ENCODE results near the gene IFI27L2.

Gene IFI27L2

DNA sequence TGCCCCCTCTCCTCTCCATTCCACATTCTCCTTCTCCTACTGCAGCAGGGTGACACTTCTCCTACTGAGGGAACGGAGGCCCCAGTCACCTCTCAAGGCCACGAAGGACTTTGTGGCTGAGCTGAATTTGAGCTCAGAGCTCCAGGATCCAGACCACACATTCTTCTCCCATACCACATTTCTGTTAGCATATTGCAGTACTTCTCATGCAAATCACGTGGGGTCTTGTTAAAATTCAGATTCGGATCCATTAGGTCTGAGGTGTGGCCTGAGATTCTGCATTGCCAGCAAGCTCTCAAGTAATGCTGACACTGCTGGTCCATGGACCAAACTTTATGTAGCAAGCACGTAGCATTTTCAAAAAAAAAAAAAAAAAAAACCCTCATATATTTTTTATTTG is 9.6 kb upstream of the IFI27L2 start:
- Mint-ChIP-seq H3K27ac (no peak overlapping the region), H3K9me3 (peaks cover 5% of the 10 kb centered on the region), H3K27me3 (peaks cover 11% of the 10 kb centered on the region), H3K36me3 (ENCODE audit: low read depth) (no peaks in the 10 kb centered on the region), H3K4me1 (ENCODE audit: low read depth) (peaks cover 5% of the 10 kb centered on the region), H3K4me3 (no peak overlapping the region)
- no peak for DNase-seq

DNA sequence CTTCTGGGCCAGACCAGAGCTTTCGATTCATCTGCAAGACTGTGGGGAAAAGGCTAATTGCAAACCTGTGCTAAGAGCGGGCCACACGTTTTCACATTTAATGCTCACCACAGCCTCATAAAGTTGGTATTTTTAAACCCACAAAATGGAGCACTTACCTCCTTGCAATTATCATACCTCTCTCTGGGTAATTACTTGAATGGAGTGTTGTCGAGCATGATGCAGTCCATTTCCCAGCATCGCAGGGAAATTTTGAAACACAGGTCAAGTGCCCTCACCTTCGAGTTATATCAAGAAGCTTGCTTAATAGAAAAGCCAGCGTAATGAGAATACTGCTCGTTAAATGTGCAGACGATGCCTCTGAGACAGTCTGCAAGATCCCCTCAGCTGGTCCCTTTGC is 8.8 kb upstream of the IFI27L2 start:
- peaks cover 5% of the 10 kb centered on the region for H3K9me3 Mint-ChIP-seq
- no peak overlapping the region for H3K4me3 Mint-ChIP-seq
- H3K36me3 Mint-ChIP-seq (ENCODE audit: low read depth), result no peaks in the 10 kb centered on the region
- no peak for DNase-seq
- H3K4me1 Mint-ChIP-seq (ENCODE audit: low read depth), result peaks cover 5% of the 10 kb centered on the region
- H3K27me3 Mint-ChIP-seq, result peaks cover 11% of the 10 kb centered on the region
- H3K27ac Mint-ChIP-seq, result no peak overlapping the region

DNA sequence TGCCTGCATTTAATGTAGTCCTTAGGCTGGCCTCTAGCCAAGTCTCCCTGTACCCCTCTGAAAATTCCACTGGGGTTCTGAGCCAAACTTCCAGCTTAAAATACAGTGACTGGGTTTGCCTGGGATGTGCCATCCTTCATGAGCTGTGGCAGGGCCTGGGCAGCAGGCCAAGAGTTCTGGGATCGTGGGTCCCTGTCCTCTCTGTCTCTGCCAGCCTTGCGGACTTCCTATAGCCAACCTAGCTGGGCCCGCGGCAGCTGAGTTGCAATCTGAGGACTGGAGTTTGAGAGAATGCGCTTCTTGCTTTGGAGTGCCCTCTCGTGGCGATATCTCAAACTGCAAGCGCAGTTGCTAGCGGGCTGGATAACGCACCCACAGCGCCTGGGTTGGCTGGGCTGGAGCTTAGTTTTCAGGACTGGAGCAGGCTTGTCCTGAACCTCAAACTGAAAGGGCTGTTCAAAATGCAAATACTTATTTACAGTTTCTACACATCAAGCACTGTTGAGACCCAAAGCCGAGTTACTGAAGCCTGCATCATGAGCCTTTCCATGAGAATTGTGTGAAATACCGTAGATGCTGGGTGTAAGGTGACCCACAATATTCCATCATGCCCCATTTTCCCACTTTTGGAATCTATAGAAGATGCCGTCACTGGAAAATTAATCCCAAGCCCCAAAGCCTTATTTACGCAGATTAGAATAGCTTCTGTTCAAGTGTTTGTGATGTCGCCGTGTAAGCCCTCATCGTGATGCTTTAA is 7.3 kb upstream of the IFI27L2 start:
- DNase-seq, result peak; percentile 92
- Mint-ChIP-seq H3K27ac (no peak overlapping the region), H3K9me3 (peaks cover 5% of the 10 kb centered on the region), H3K27me3 (peaks cover 11% of the 10 kb centered on the region), H3K4me3 (no peak overlapping the region), H3K4me1 (ENCODE audit: low read depth) (peaks cover 8% of the 10 kb centered on the region), H3K36me3 (ENCODE audit: low read depth) (no peaks in the 10 kb centered on the region)

DNA sequence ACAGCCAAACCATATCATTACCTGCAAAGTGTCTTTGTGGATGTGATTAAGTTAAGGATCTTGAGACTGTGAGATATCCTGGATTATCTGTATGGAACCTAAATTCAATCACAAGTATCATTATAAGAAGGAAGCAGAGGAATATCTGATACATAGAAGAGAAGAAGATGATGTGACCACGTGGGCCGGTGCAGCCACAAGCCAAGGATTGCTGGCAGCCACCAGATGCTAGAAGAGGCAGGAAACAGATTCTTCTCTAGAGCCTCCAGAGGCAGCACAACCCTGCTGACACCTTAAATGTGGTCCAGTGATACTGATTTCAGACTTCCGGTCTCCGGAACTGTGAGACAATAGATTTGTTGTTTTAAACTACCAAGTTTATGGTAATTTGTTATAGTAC is 6.1 kb upstream of the IFI27L2 start:
- Mint-ChIP-seq H3K4me3 (no peak overlapping the region), H3K27me3 (peaks cover 11% of the 10 kb centered on the region), H3K4me1 (ENCODE audit: low read depth) (peaks cover 8% of the 10 kb centered on the region), H3K36me3 (ENCODE audit: low read depth) (no peaks in the 10 kb centered on the region), H3K9me3 (peaks cover 5% of the 10 kb centered on the region), H3K27ac (no peak overlapping the region)
- DNase-seq, result no peak

DNA sequence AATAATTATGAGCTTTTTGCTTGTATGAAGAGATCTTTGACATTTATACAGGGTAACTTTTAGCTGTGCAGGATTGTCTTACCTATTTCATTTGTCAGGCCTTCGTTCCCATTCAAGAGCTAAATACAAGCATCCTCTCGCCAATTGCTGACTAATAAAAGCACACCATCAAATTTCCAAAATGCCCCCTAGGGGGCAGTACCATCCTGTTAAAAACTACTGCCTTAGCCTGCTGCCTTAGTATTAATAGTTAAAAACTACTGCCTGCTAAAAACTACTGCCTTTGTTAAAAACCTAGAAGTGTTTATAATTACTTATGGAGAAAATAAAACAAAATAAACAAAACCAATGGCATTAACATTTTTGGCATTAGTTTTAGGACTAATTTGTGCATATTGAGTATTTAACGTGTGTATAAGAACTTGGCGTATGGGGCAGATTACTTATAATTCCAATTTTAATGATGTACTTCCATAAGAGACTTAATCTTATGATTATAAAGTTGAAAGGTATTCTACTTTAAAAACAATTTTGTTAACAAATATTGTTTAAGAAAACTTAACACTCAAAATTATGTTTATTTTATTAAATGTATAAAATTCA is 3.0 kb upstream of the IFI27L2 start:
- H3K27ac Mint-ChIP-seq, result no peak overlapping the region
- H3K4me3 Mint-ChIP-seq, result no peak overlapping the region
- H3K27me3 Mint-ChIP-seq, result peaks cover 13% of the 10 kb centered on the region
- H3K36me3 Mint-ChIP-seq (ENCODE audit: low read depth), result no peaks in the 10 kb centered on the region
- no peak for DNase-seq
- peaks cover 24% of the 10 kb centered on the region for H3K4me1 Mint-ChIP-seq (ENCODE audit: low read depth)
- H3K9me3 Mint-ChIP-seq, result peaks cover 5% of the 10 kb centered on the region

DNA sequence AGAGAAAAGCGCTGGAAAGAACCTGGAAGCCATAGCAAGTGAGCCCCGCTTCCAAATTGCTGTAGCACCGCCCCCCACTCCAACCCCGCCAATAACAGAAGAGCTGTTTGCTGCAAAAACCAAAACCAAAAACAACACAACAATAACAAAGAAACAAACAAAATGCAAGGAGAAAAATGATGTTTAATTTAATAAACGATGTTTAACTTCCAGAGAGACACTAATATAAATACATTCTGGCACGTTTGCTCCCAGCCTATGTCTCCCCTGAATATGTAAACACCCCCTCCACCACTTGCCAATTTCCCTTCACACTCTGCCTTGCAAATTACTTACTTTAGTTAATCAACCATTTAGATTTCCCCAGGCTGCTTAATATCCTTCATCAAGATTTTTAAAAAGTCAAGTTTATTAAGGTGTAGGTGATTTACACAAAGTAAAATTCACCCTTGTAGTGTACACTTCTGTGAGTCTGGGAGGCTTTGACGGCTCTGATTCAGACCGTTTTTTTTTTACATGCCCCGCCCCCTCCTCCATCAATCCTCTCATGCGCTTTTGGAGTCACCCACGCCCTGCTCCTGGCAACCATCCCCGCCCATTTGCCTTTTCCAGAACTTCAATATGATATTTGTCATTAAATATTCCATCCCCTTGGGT is 482 bp upstream of the IFI27L2 start:
- Mint-ChIP-seq H3K9me3 (no peaks in the 10 kb centered on the region), H3K27ac (no peak overlapping the region), H3K4me1 (ENCODE audit: low read depth) (peaks cover 19% of the 10 kb centered on the region), H3K27me3 (peaks cover 3% of the 10 kb centered on the region), H3K4me3 (peak overlapping the region; percentile 79), H3K36me3 (ENCODE audit: low read depth) (no peaks in the 10 kb centered on the region)
- no peak for DNase-seq

DNA sequence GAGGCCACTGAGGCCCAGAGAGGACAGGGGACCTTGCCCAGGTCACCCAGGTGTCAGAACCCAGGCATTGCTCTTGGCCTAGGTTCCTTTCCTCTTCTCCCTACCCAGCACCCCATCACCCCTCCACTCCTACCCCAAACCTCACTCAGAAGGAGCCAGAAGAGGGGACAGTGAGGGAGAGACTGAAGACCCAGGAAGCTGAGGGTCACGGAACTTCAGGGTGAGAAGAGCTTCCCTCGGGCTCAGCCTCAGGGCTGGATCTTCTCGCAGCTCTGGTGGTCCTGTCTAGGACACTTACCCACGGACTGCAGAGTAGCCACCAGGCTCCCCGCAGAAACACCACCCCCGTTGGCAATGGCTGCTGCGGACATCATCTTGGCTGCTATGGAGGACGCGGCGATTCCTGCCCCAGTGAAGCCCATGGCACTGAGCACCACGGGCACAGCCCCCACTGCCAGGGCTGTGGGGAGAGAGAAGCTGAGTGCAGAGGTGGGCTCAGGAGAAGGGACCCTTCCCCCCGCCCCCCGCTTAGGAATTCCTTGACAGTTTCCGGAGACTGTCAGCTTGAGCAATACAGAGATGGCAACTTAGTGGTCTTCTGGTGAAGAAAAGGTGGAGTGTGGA is 1.1 kb downstream of the IFI27L2 start:
- Mint-ChIP-seq H3K36me3 (ENCODE audit: low read depth) (no peaks in the 10 kb centered on the region), H3K4me1 (ENCODE audit: low read depth) (peaks cover 19% of the 10 kb centered on the region), H3K27me3 (peaks cover 3% of the 10 kb centered on the region), H3K9me3 (no peaks in the 10 kb centered on the region), H3K27ac (peak overlapping the region; percentile 68), H3K4me3 (peak overlapping the region; percentile 79)
- DNase-seq, result peak; percentile 20

DNA sequence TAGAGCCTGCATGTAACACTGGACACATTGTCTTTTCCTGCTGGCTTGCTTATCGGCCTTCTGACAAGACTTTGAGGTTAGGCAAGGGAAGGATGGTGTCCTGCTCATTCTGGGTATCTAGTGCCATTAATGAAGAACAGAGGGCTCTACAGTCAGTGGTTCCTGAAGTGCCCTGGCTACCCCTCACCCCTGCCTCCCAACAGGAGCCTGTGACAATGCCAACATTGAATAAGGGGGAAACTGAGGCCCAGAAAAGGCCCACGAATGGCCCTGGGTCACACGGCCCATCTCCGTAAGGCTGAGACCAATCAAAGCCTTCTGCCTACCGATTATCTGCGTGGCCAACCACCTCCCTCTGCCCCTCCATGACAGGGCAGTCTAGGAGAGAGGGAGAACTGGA is 2.1 kb downstream of the IFI27L2 start:
- H3K9me3 Mint-ChIP-seq, result no peaks in the 10 kb centered on the region
- no peak overlapping the region for H3K27ac Mint-ChIP-seq
- peaks cover 19% of the 10 kb centered on the region for H3K4me1 Mint-ChIP-seq (ENCODE audit: low read depth)
- H3K27me3 Mint-ChIP-seq, result peaks cover 3% of the 10 kb centered on the region
- DNase-seq, result peak; percentile 6
- no peaks in the 10 kb centered on the region for H3K36me3 Mint-ChIP-seq (ENCODE audit: low read depth)
- H3K4me3 Mint-ChIP-seq, result no peak overlapping the region

DNA sequence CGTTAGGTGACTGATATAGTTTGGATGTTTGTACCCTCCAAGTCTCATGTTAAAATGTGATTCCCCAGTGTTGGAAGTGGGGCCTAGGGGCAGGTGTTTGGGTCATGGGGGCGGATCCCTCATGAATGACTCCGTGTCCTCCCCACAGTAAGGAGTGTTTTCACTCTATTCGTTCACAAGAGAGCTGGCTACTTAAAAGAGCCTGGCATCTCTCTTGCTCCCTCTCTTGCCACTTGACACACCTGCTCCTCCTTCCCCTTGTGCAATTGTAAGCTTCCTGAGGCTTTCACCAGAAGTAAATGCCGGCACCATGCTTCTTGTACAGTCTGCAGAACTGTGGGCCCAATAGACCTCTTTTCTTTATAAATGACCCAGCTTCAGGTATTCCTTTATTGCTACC is 2.6 kb downstream of the IFI27L2 start:
- peak; percentile 9 for DNase-seq
- Mint-ChIP-seq H3K4me1 (ENCODE audit: low read depth) (peaks cover 16% of the 10 kb centered on the region), H3K9me3 (no peaks in the 10 kb centered on the region), H3K27me3 (peaks cover 3% of the 10 kb centered on the region), H3K27ac (no peak overlapping the region), H3K36me3 (ENCODE audit: low read depth) (no peaks in the 10 kb centered on the region), H3K4me3 (no peak overlapping the region)

DNA sequence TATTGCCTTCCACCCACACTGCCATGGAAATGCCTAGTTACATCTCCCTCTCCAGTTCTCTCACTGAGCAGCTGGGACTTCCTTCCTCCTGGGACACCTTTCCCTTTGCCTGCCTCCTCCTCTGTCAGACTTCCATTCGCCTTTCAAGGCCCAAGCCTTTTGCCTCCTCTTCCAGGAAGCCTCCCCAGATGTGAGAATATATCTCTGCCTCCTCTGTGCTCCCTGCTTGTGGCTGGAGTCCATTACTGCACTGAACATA is 3.1 kb downstream of the IFI27L2 start:
- no peaks in the 10 kb centered on the region for H3K36me3 Mint-ChIP-seq (ENCODE audit: low read depth)
- H3K9me3 Mint-ChIP-seq, result no peaks in the 10 kb centered on the region
- DNase-seq, result no peak
- peaks cover 16% of the 10 kb centered on the region for H3K4me1 Mint-ChIP-seq (ENCODE audit: low read depth)
- peaks cover 3% of the 10 kb centered on the region for H3K27me3 Mint-ChIP-seq
- H3K27ac Mint-ChIP-seq, result no peak overlapping the region
- no peak overlapping the region for H3K4me3 Mint-ChIP-seq

DNA sequence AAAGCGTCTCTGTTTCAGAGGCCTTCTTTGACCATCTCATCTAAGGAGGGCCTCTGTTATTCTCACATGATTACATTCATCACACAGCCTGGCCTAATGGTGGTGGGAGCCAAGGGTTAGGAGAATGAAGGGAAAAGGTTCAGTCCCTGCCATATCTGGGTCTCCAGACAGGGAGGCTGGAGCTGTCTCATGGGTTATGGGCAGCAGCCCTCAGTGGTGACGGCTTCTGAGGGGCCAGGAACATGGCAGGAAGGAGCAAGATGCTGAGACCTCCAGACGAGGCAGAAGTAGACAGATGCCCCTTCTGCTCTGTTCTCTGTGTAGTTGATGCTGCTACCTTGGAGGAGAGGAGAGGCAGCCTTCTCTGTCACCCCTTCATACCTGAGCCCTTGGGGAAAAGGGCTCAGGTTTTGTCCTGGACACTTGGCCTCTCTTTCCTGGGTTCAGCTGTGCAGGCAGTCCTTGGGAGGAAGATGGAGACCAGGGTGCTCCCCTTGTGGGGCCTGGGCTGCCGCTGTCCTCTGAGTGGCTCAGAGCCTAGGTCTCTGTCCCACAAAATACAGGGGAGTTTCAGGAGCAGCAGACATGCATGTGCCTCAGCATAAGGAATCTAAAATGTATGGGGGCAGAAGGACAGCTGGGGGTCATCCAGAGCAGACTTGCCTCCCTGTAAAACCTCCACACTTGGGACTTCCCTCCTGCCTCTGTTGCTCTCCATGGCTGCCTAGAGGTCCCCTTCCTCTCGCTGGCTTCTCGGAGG is 3.6 kb downstream of the IFI27L2 start:
- Mint-ChIP-seq H3K9me3 (peaks cover 3% of the 10 kb centered on the region), H3K36me3 (ENCODE audit: low read depth) (no peaks in the 10 kb centered on the region), H3K4me3 (no peak overlapping the region), H3K4me1 (ENCODE audit: low read depth) (peaks cover 16% of the 10 kb centered on the region), H3K27ac (no peak overlapping the region), H3K27me3 (peaks cover 6% of the 10 kb centered on the region)
- DNase-seq, result peak; percentile 11

DNA sequence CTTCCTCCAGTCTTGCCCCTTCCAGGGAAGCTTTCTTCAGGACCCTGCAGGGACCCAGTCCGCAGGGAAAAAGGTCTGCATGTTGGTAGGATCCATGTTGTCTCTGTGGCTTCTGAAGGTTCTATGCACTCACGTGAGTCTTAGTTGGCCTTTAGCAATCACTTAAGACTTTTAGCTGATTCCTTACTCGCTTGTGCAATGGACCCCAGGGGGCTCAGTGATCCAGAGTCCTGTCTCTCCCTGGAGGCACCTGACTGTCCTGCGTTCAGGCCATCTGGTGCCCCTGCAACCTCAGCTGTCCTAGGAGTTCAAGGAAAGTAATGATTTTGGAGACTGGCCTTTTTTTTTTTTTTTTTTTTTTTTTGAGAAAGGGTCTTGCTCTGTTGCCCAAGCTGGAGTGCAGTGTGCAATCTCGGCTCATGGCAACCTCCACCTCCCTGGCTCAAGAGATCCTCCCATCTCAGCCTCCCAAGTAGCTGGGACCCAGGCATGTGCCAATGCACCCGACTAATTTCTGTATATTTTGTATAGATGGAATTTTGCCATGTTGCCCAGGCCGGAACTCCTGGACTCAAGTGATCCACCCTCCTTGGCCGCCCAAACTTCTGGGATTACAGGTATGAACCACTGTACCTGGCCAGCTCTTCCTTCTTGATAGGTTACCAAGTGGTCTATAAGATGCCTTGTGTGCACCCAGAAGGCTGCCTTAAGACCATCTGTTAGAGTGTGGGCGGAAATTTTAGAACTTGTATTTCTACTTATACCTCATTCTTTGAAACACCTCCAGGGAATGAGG is 4.6 kb downstream of the IFI27L2 start:
- H3K27me3 Mint-ChIP-seq, result peaks cover 8% of the 10 kb centered on the region
- no peaks in the 10 kb centered on the region for H3K36me3 Mint-ChIP-seq (ENCODE audit: low read depth)
- H3K9me3 Mint-ChIP-seq, result peaks cover 10% of the 10 kb centered on the region
- H3K4me1 Mint-ChIP-seq (ENCODE audit: low read depth), result peaks cover 9% of the 10 kb centered on the region
- peak; percentile 11 for DNase-seq
- H3K4me3 Mint-ChIP-seq, result no peak overlapping the region
- H3K27ac Mint-ChIP-seq, result no peak overlapping the region

DNA sequence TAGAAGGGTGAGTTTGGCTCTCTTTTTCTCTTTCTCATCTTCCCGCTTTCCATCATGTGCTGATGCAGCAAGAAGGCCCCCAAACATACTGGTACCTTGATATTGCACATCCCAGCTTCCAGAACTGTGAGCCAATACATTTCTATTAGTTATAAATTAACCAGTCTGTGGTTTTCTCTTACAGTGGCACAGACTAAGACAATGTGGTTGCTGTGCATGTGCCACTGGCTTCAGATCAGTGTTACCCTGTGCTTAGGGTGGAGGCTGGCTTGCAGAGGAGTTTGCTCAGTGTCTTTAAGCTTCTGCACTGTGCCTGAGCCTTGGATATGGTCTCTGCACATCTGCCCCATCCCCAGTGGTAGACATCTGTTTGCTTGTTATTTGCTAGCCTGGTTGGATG is 5.5 kb downstream of the IFI27L2 start:
- no peak for DNase-seq
- H3K27ac Mint-ChIP-seq, result no peak overlapping the region
- H3K9me3 Mint-ChIP-seq, result peaks cover 10% of the 10 kb centered on the region
- H3K27me3 Mint-ChIP-seq, result peaks cover 8% of the 10 kb centered on the region
- H3K4me1 Mint-ChIP-seq (ENCODE audit: low read depth), result peaks cover 6% of the 10 kb centered on the region
- H3K4me3 Mint-ChIP-seq, result no peak overlapping the region
- no peaks in the 10 kb centered on the region for H3K36me3 Mint-ChIP-seq (ENCODE audit: low read depth)

DNA sequence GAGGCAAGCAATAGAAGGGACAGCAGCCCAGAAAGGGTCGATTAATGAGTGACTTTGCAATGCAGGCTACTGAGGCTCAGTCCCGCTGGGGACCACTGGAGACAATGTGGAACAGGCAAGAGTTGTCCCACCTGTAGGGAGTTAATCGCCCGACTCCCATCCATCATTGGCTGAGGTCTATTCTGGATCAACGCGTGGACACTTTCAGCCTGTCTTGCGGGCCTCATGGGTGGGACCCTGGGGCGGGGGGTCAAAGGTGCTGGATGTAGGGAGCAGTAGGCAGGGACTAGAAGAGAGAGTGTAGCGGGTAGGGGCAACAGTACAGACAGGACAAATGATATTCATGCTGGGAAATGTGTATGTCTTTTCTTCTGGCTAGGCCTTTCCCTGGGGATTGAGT is 6.1 kb downstream of the IFI27L2 start:
- H3K27ac Mint-ChIP-seq, result no peak overlapping the region
- H3K9me3 Mint-ChIP-seq, result peaks cover 10% of the 10 kb centered on the region
- peaks cover 8% of the 10 kb centered on the region for H3K27me3 Mint-ChIP-seq
- peak; percentile 20 for DNase-seq
- H3K4me3 Mint-ChIP-seq, result no peak overlapping the region
- H3K36me3 Mint-ChIP-seq (ENCODE audit: low read depth), result no peaks in the 10 kb centered on the region
- no peaks in the 10 kb centered on the region for H3K4me1 Mint-ChIP-seq (ENCODE audit: low read depth)

All from activated T-cell treated with anti-CD3 and anti-CD28 coated beads, Interleukin-2, amount 50 U/mL, for 24 hours (primary cell).